Stimulated activated CD8-positive, alpha-beta memory T cell treated with anti-CD3 and anti-CD28 coated beads, Interleukin-7, amount 100 ng/mL, for 48 hours (primary cell): Measurements from ENCODE around the gene YTHDF2.
"Not testable (repeated sequence)": the region's sequence is repeated elsewhere in the genome, so short reads cannot be mapped to it uniquely, and the experiment has no call there.

Experiments
- DNase-seq, 2 donors: peaks; one replicate each; pipeline ENCODE4 v3.0.0-alpha.2; 2020; ENCODE audit warnings: low read depth in 1 of 2; ENCODE audit errors: extremely low read depth in 1 of 2

The YTHDF2 gene

DNA sequence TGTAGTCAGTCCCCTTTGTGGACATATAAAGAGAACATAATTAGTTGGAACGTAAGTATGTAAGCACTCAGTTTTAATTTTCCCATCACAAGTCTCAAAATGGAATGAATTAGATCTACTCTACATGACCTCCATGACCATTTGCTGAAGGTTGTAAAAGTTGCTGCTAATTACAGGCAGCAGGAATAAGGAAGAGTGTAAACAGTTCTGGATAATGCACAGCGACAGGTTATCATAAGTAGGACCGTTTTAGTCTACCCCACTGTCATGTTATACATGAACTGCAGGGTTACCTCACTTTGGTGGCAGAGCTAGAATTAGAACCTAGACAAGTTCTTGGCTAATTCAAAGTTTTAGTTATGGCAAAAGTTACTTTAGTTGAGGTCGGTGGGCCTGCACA is 21.7 kb downstream of the YTHDF2 start:
- DNase-seq, result no peak

GRCh38 chr1:28759257-28759656 is 22.5 kb downstream of the YTHDF2 start:
- no peak for DNase-seq

- no peak for DNase-seq
Observed at GRCh38 chr1:28761189-28761588, 24.4 kb downstream of the YTHDF2 start.

DNA sequence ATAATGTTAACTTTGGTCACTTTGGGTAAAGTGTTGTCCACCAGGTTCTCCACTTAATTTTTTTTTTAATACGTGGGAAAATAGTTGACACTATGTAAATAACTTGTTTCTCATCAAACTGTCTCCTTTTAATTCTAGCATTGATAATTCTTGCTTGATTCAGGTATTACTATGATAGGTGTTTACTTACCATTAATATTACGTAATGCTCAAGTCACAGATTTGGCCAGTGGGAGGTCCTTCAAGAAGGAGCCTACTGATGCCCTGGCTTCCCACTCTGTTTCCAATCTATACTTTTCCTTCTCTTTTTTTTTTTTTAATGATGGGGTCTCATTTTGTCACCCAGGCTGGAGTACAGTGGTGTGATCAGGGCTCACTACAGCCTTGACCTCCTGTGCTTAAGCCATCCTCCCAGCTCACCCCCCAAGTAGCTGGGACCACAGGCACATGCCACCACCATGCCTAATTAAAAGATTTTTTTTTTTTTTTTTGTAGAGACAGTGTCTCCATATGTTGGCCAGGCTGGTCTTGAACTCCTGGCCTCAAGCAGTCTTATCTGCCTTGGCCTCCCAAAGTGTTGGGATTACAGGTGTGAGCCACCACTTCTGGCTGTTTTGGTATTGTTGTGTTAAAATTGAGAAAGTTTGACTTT is 29.9 kb downstream of the YTHDF2 start:
- no peak for DNase-seq

DNA sequence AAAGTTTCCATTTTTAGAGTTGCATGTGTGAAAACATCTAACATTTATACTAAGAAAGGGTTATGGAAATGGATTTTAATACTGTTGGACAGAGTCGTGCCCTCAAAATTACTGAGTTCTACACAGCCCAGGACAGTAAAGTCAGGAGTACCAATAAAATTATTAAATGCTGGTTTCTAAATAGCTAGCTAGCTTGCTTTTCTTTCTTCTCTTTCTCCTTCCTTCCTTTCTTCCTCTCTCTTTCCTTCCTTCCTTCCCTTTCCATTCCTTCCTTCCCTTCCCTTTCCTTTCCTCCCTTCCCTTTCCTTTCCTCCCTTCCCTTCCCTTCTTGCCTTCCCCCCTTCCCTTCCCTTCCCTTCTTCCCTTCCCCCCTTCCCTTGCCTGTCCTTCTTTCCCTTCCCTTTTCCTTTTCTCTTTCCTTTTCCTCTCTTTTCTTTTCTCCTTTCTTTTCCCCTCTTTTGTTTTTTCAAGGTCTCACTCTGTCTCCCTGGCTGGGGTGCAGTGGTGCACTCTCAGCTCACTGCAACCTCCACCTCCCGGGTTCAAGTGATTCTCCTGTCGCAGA is 33.9 kb downstream of the YTHDF2 start:
- no peak for DNase-seq

GRCh38 chr1:28771921-28772320 is 35.2 kb downstream of the YTHDF2 start:
- not testable (repeated sequence) for DNase-seq

DNA sequence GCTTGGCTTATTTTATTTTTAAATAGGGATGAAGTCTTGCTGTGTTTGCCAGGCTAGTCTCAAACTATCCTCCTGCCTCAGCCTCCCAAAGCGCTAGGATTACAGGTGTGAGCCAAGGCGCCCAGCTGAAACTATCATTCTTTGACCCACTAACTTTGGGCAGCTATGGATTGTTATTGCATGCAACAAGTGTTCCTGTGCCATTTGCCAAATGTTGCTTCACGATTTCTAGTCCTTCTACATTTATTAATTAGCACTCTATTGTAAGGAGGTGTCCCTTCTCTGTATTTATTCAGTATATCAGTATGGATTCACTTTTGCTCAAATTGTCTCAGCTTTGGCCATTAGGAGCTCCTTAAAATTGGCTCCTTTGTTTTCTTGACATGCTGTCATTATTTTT is 36.4 kb downstream of the YTHDF2 start:
- DNase-seq, result no peak

DNA sequence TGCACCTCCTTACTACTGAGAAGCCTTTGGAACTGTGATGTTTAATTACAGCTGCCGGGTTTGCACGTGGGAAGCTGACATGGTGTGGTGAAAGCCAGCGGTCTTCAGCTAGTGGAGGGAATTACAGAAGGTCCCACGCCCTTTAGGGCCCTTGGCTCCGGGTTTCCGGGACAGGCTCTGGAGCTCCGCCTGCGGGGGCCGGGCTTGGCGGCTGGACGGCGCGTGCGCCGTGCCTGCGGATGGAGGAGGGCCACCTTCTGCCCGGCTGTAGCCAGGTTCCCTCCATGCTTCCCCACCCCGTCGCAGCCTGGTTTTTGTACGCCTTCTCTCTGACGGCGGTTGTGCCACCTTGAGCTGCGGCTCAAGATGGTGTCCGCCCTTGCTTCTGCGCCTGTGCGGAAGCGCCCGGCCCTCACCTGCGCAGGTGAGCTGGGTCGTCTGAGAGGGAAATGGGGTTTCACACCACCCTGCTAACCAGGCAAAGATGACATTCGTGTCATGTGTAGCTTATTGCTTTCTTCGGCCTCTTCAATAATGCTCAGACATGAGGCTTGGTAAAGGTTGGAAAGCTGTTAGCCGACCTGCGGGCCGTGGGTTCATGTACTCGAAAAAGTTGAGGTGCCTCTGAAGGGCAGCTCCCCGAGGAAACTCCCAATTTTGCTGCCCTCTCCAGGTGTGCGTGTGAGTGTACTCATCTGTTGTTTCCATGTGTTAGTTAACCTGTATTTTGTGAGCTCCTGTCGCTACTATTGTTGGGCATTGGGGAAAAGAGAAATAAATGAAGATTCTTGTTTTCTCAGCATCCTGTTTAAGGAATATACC is 38.6 kb downstream of the YTHDF2 start:
- DNase-seq, result peak; percentile 46 to 49

DNA sequence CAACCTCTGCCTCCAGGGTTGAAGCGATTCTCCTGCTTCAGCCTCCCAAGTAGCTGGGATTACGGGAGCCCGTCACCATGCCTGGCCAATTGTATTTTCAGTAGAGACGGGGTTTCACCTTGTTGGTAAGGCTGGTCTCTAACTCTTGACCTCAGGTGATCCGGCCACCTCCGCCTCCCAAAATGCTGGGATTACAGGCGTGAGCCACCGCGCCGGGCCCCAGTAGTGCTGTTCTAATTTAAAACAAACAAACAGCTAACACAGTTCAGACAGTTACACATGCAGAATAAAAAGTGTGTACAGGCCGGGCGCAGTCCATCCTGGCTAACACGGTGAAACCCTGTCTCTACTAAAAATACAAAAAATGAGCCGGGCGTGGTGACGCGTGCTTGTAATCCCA is 39.6 kb downstream of the YTHDF2 start:
- no peak for DNase-seq

DNA sequence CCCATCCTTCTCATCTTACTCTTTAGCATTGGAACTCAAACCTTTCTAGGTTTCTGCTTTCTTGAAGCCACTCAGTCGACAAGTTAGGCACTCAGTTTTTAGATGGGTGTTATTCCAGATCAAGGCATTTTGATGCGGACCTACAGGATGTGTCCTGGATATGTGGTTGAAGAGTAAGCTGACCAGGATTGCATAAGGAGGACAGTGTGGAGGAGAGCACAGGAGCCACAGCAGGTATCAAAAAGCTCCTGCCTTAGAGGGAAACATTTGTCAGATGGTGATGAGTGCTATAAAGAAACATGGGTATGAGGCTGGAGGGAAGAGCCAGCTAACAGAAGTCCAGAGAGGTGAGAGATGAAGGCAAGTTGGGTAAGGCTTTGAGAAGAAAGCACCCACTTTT is 41.3 kb downstream of the YTHDF2 start:
- DNase-seq, result no peak

DNA sequence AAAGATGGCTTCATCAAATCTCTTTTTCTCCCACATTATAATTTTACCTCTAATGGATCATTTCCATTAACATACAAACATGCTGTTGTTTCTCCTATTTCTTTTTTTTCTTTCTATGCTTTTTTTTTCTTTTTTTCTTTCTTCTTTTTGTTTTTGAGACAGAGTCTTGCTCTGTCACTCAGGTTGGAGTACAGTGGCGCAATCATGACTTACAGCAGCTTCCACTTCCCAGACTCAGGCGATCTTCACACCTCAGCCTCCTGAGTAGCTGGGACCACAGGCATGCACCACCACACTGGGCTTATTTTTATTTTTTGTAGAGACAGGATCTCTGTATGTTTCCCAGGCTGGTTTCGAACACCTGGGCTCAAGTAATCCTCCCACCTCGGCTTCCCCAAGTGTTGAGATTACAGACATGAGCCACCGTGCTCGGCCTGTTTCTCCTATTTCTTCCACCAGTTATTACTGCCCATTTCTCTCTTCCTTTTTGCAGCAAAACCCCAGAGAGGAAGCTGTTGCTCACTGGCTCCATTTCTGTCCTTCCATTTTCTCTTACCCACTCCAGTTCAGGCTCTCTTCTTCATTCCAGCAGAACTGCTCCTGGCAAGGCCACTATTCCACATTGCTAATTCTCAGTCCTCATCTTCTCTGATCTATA is 43.1 kb downstream of the YTHDF2 start:
- no peak for DNase-seq

DNA sequence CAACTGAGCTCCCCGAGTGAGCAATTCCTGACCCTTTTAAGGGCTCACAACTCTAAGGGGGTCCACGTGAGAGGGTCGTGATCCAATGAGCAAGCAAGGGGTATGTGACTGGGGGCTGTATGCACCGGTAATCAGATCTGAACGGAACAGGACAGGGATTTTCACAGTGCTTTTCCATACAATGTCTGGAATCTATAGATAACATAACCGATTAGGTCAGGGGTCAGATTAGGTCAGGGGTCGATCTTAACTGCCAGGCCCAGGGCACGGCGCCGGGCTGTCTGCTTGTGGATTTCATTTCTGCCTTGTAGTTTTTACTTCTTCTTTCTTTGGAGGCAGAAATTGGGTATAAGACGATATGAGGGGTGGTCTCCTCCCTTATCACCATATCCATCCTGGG is 44.6 kb downstream of the YTHDF2 start:
- no peak for DNase-seq

GRCh38 chr1:28782011-28782410 is 45.3 kb downstream of the YTHDF2 start:
- no peak for DNase-seq

- DNase-seq, result no peak
Observed at GRCh38 chr1:28783363-28783762, 46.6 kb downstream of the YTHDF2 start.

DNA sequence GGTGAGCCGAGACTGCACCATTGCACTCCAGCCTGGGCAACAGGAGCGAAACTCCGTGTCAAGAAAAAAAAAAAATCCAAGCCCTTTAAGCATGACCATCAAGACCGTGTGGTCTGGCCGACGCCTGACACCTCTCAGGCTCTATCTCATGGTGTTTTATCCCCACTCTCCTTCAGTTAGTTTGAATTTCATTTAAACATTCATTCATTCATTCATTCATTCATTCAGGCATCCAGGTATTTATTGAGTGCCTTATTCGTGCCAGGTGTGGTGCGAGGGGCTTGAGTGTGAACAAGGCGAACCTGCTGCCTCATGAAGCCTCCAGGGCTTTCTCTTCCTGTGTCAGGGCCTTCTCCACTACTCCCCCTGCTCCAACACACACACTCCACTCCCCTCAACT is 52.7 kb downstream of the YTHDF2 start:
- no peak for DNase-seq

DNA sequence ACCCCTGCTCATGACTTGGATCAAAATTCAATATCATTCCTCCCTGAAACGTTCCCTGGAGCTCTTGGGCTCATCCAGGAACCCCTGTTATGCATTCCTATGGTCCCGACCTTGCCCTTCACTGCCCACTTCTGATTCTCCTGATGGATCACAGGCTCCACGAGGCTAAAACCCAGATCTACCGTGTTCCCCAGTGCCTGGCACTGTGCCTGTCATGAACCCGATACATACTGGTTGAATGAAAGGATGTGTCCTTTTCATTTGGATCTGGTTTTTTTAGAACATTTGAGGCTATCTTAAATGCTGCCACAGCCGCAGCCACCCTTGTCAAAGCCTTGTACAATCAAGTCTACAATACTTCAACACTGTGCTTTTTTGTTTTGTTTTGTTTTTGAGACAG is 53.1 kb downstream of the YTHDF2 start:
- DNase-seq, result no peak

GRCh38 chr1:28790377-28791035 is 53.8 kb downstream of the YTHDF2 start:
- DNase-seq, result no peak

GRCh38 chr1:28791929-28792328 is 55.2 kb downstream of the YTHDF2 start:
- DNase-seq, result not testable (repeated sequence)

GRCh38 chr1:28792644-28793121 is 55.9 kb downstream of the YTHDF2 start:
- no peak for DNase-seq

DNA sequence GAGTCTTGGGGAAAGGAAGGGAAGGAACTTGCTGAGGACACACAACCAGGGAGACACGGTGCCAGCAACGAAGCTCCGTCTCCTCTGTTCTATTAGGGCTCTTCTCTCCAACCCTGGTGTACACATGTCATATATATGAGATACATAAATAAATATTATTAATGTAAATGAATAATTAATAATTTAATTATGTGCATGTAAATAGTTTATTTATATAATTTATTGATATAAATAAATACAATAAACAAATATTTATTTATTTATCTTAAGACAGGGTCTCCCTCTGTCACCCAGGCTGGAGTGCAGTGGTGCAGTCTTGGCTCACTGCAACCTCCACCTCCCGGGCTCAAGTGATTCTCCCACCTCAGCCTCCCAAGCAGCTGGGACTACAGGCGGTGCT is 57.8 kb downstream of the YTHDF2 start:
- DNase-seq, result not testable (repeated sequence)
